CD4-positive, alpha-beta T cell treated with Interleukin-6 for 4 hours (primary cell): ENCODE measurements around the gene HSPA4L.

ENCODE experiments used
- DNase-seq: peaks from one replicate; pipeline ENCODE4 v3.0.0-alpha.2; 2020; ENCODE audit warnings: mixed read lengths

The HSPA4L gene

GRCh38 chr4:127870281-127870680, 88.2 kb downstream of the HSPA4L start:
- DNase-seq, result no peak

DNA sequence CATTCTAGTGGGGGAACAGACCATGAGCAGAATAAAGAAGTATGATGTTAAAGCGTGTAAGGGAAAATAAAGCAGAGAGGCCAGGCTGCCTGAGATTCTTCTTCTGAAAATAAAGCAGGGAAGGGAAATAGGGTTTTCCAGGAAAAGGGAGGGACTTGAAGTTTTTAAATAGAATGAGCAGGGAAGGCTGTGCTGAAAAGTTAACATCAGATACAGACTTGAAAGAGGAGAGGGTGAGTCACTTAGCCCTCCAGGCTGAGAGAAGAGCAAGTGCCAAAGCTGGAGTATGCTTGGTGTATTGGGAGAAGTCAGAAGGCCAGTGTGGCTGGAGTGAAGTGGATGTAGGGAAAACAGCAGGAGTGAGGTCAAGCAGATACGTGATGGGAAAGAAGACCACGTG, 88.6 kb downstream of the HSPA4L start:
- no peak for DNase-seq

DNA sequence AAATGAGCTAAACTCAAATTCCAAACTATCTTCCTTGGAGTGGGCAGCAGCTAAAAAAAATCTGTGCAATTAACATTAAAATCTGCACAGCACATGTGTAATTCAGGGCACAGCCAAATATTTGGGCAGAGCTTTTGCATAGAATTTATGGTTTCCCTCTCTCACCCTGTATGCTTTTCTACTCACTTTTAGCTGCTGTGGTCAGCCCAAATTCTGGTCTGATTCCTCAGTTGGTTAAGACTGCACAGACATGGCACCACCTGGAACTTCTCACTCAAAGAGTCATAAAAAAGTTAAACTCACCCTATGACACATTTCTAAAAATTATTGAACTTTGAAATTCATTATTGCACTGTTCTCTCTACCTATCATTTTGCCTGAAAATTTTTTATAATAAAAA, 93.7 kb downstream of the HSPA4L start:
- no peak for DNase-seq

DNA sequence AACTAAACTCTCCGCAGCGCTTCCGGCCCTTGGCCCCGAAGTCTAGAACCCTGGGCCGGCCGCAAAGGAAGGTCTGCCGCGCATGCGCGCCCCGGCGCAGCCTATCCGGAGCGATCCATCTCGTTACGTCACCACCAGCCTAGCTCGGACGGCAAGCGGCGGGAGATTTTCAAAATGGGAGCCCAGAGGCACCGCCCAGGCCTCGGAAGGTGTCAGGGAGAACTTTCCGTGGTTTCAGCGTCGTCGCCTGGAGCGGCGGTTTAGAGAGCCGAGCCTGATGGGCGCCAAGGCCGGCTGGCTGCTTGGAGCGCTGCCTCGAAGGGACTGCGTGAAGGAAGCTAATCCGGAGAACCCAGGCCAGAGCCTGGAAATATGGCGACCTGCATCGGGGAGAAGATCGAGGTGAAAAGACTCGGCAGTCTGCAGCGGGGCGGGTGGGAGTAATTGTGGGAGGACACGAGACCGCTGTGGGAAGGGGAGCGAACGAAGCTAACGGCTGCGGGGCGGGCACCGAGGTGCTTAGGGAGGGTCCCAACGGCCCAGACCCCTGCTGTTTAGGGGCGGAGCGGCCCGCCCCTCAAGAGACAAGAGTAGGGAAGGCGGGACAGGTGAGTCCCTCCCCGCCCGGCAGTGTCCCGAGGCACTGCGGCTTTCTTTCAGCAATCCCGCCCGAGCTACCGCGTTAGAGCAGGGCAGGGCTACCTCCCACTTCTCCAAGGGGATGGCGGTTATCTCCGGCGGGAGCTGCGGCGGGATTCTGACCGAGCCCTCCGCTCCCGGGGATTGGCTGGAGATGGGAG, 98.8 kb downstream of the HSPA4L start, which contains the start of gene PLK4:
Gene PLK4, plus strand, starts transcription at position 131 of the 800 bp plus-strand sequence. Its CDS starts 242 bp downstream, at position 373.
- DNase-seq, result peak; percentile 95

GRCh38 chr4:127881563-127881864, 99.4 kb downstream of the HSPA4L start:
- DNase-seq, result no peak

DNA sequence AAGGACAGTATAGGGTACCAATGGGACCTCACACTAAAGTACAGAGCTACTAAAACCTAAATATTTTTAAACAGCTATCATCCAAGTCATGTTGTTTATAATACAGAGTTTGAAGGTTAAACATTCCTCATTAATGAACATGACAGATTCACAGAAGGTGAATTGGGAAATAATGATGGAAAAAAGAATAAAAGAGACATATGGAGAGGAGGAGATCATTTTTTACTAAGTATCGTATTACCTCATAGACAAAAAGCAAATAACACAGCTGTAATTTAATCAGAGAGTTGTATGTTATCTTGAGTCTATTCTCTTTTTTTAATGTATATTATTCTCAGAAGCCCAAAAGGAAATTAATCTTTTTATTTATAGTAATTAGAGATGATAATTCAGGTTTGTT, 106.4 kb downstream of the HSPA4L start:
- DNase-seq, result no peak

GRCh38 chr4:127889903-127890302, 107.8 kb downstream of the HSPA4L start:
- no peak for DNase-seq
